Liver (tissue), 9 donors: ENCODE results near the gene TTLL5. TPM values are rescaled to one million over a fixed set of nuclear protein-coding genes. Genes with fewer than 3 reads are reported as not detected.

ENCODE experiments used
- DNase-seq: peaks from one replicate; pipeline ENCODE4 v3.0.0-alpha.2; 2017; ENCODE audit warnings: low spot score
- H3K27ac ChIP-seq, 2 donors: one replicate each; pipeline ENCODE4 v1.7.0; 2013; ENCODE audit warnings: inconsistent platforms in 2 of 2, low read length in 2 of 2, control low read depth in 1 of 2, low read depth in 1 of 2, mild to moderate bottlenecking in 1 of 2
- H3K27me3 ChIP-seq, 4 donors: one replicate each; pipeline versions ENCODE4 v1.6.1 to v1.7.0; 2013; ENCODE audit warnings: low read length in 3 of 4, inconsistent platforms in 1 of 4, mild to moderate bottlenecking in 1 of 4, moderate library complexity in 1 of 4; ENCODE audit not compliant: control insufficient read depth in 4 of 4, insufficient read depth in 4 of 4
- H3K36me3 ChIP-seq, 4 donors: one replicate each; pipeline versions ENCODE4 v1.6.1 to v1.7.0; 2013; ENCODE audit warnings: low read length in 3 of 4, mild to moderate bottlenecking in 3 of 4, low read depth in 1 of 4, moderate library complexity in 1 of 4; ENCODE audit not compliant: control insufficient read depth in 4 of 4, insufficient read depth in 3 of 4
- H3K4me1 ChIP-seq, 4 donors: one replicate each; pipeline versions ENCODE4 v1.6.1 to v1.7.0; 2013; ENCODE audit warnings: low read length in 3 of 4, mild to moderate bottlenecking in 3 of 4, moderate library complexity in 1 of 4; ENCODE audit not compliant: control insufficient read depth in 4 of 4, insufficient read depth in 4 of 4
- H3K4me3 ChIP-seq, 3 donors: one replicate each; pipeline versions ENCODE4 v1.6.1 to v1.7.0; 2013; ENCODE audit warnings: low read length in 3 of 3, control low read depth in 1 of 3, low read depth in 1 of 3, mild to moderate bottlenecking in 1 of 3
- H3K9ac ChIP-seq, 2 donors: one replicate each; pipeline ENCODE4 v1.7.0; 2013; ENCODE audit warnings: low read length in 2 of 2, mild to moderate bottlenecking in 2 of 2, moderate library complexity in 2 of 2, control low read depth in 1 of 2, low read depth in 1 of 2
- H3K9me3 ChIP-seq, 4 donors: one replicate each; pipeline versions ENCODE4 v1.6.1 to v1.7.0; 2013; ENCODE audit warnings: low read length in 3 of 4; ENCODE audit not compliant: control insufficient read depth in 4 of 4
- CTCF ChIP-seq: fragments of 150-350 bp; IDR thresholded peaks from 2 replicates; pipeline ENCODE4 v1.5.1; 2017; ENCODE audit warnings: improper control_type of control experiment, low read depth, low read length; ENCODE audit not compliant: missing input control
- FOXA2 ChIP-seq: IDR thresholded peaks from 2 replicates; pipeline ENCODE4 v1.6.1; 2016; ENCODE audit warnings: antibody characterized with exemption
- HNF4A ChIP-seq, 2 donors: conservative IDR thresholded peaks; 2 replicates each; pipeline ENCODE4 v1.6.1; 2016; ENCODE audit warnings: antibody characterized with exemption in 2 of 2, mild to moderate bottlenecking in 2 of 2
- NR2F2 ChIP-seq: IDR thresholded peaks from 2 replicates; pipeline ENCODE4 v1.6.1; 2016; ENCODE audit warnings: antibody characterized with exemption
- REST ChIP-seq: IDR thresholded peaks from 2 replicates; pipeline ENCODE4 v1.6.1; 2016; ENCODE audit warnings: antibody characterized with exemption, mild to moderate bottlenecking
- RXRA ChIP-seq, 2 donors: IDR thresholded peaks; 2 replicates each; pipeline ENCODE4 v1.6.1; 2017 to 2018; ENCODE audit warnings: antibody characterized with exemption in 2 of 2, mild to moderate bottlenecking in 1 of 2
- YY1 ChIP-seq: IDR thresholded peaks from 2 replicates; pipeline ENCODE4 v1.6.1; 2016; ENCODE audit warnings: antibody characterized with exemption, mild to moderate bottlenecking
- WGBS: extraction: QIAGEN DNeasy Blood & Tissue Kit; methylation state at CpG from one replicate; pipeline ENCODE4 v1.1.7; 2013; 5-methylcytosine and 5-hydroxymethylcytosine counted together
- polyA plus RNA-seq, 2 donors: library from polyadenylated mRNA; stranded (reverse) in 1 of 2; unstranded in 1 of 2; fragments of 200-250 nt in 1 of 2; fragments of >200 nt in 1 of 2; fragmentation: Nextera tagmentation in 1 of 2; extraction: Ambion mirVana in 1 of 2; gene quantifications; one replicate each; pipeline versions ENCODE4 v1.2.1 to v1.2.3, GENCODE V29; 2013 to 2015
- total RNA-seq, 2 donors: library from RNA; depleted of rRNA; stranded (reverse); fragments of >200 nt; gene quantifications; one replicate each; pipeline ENCODE4 v1.2.3, GENCODE V29; 2014
- donor health status: healthy.
- donor health status: healthy.
- donor health status: healthy.
- donor health status: healthy.
- donor health status: healthy.

The TTLL5 gene
- total and polyA plus RNA-seq, 4 donors: 4.3 to 14.2 (median 9.8) TPM

- Histone ChIP-seq H3K9me3 (no peaks in the 10 kb centered on the region), H3K9ac (no peak overlapping the region), H3K36me3 (peaks cover 1 to 13% (median 7%) of the 10 kb centered on the region in 4 donors), H3K4me3 (no peak overlapping the region), H3K4me1 (peaks cover 0 to 1% (median 0%) of the 10 kb centered on the region in 4 donors), H3K27ac (no peak overlapping the region), H3K27me3 (no peaks in the 10 kb centered on the region)
- DNase-seq: no peak
- TF ChIP-seq REST (no peak), RXRA (IDR thresholded peaks at IDR 0.05) (no peak), NR2F2 (no peak), FOXA2 (no peak), CTCF (no peak)
- WGBS: 93% methylated on average over 4 of the region's 4 CpGs
Measured at GRCh38 chr14:75820761-75821160, 159.7 kb downstream of the TTLL5 start.

- Histone ChIP-seq H3K27me3 (no peaks in the 10 kb centered on the region), H3K27ac (no peak overlapping the region), H3K4me1 (peaks cover 0 to 5% (median 0%) of the 10 kb centered on the region in 4 donors), H3K36me3 (peaks cover 1 to 13% (median 7%) of the 10 kb centered on the region in 4 donors), H3K4me3 (no peak overlapping the region), H3K9me3 (no peaks in the 10 kb centered on the region), H3K9ac (no peak overlapping the region)
- no peak for DNase-seq
- TF ChIP-seq HNF4A (conservative IDR thresholded peaks at IDR 0.05) (no peak), REST (no peak), FOXA2 (no peak), YY1 (no peak)
- 94% methylated on average over 2 of the region's 2 CpGs for WGBS
Measured at GRCh38 chr14:75821831-75822521, 160.9 kb downstream of the TTLL5 start.
